Thyroid gland (tissue), 4 donors: ENCODE measurements around the gene PHIP. TPM values are rescaled to one million over a fixed set of nuclear protein-coding genes. Genes with fewer than 3 reads are reported as not detected.

Source experiments
- DNase-seq, 2 donors: peaks; one replicate each; pipeline ENCODE4 v3.0.0-alpha.2; 2019
- H3K27ac ChIP-seq, 3 donors: fragments of 200-600 bp; sonication (generic); 1 replicate in 2 of 3; 2 replicates in 1 of 3; pipeline ENCODE4 v1.5.1; 2016 to 2019; ENCODE audit warnings: mild to moderate bottlenecking in 1 of 3, moderate library complexity in 1 of 3
- H3K27me3 ChIP-seq: fragments of 200-600 bp; sonication (generic); one replicate; pipeline ENCODE4 v1.5.1; 2019
- H3K36me3 ChIP-seq, 2 donors: fragments of 200-600 bp; sonication (generic); one replicate each; pipeline ENCODE4 v1.5.1; 2016 to 2019
- H3K4me1 ChIP-seq, 2 donors: fragments of 200-600 bp; sonication (generic); one replicate each; pipeline ENCODE4 v1.5.1; 2017 to 2019
- H3K4me3 ChIP-seq, 3 donors: fragments of 200-600 bp; sonication (generic); replicated peaks in 1 of 3; 1 replicate in 2 of 3; 2 replicates in 1 of 3; pipeline ENCODE4 v1.5.1; 2016; ENCODE audit warnings: mild to moderate bottlenecking in 1 of 3
- H3K9me3 ChIP-seq: fragments of 200-600 bp; sonication (generic); one replicate; pipeline ENCODE4 v1.5.1; 2017
- CTCF ChIP-seq, 6 experiments: fragments of 200-600 bp in 3 of 6; fragments of 450-650 bp in 3 of 6; sonication (generic) in 3 of 6; IDR thresholded peaks; one replicate each; pipeline ENCODE4 v1.5.1; 2016 to 2019; ENCODE audit warnings: antibody characterized with exemption in 6 of 6, mild to moderate bottlenecking in 2 of 6, inconsistent platforms in 1 of 6, moderate library complexity in 1 of 6
- POLR2A ChIP-seq, 2 donors: fragments of 450-650 bp; IDR thresholded peaks; one replicate each; pipeline ENCODE4 v1.6.1; 2017; ENCODE audit warnings: antibody characterized with exemption in 2 of 2, mild to moderate bottlenecking in 2 of 2, moderate library complexity in 1 of 2
- WGBS, 2 donors: methylation state at CpG; one replicate each; pipeline ENCODE4 v1.1.5; 2017; 5-methylcytosine and 5-hydroxymethylcytosine counted together
- intact Hi-C: fragments of 100-400 bp; cut with DNase I; formaldehyde crosslinking; loops from one replicate; pipeline ENCODE4 v1.15.1; 2023
- total RNA-seq, 4 donors: library from RNA; depleted of rRNA; stranded (reverse); fragments of >200 nt; gene quantifications; one replicate each; pipeline ENCODE4 v1.2.3, GENCODE V29; 2016

PHIP gene
- total RNA-seq, 4 donors from 2014 or later: 28.0 to 45.9 (median 35.4) TPM

DNA sequence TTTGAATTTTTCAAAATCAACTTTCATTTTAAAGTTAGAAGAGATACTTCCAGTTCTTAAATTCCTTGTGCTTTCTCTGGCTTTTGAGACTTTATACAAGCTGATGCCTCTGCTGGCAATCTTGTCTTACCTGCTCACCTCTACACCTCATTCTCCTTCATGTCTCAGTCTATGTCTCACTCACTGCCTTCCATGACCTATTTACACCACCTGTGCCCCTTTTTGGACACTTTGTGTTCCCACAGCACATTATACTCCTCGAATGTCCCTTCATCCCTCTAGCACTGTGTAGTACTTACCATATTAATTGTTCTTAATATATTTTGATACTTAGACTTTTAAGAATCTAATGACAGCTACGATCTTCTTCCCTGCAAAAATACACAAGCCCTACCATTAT, 15.3 kb downstream of the PHIP start:
- Histone ChIP-seq H3K36me3 (peaks cover 12 to 14% of the 10 kb centered on the region in 2 donors), H3K27me3 (no peaks in the 10 kb centered on the region), H3K27ac (no peak overlapping the region), H3K9me3 (no peaks in the 10 kb centered on the region), H3K4me1 (peaks cover 0 to 8% of the 10 kb centered on the region in 2 donors), H3K4me3 (no peak overlapping the region)
- intact Hi-C loops: no loop called here
- whole genome bisulfite sequencing, 2 donors: 95 to 97% methylated on average over 2 of the region's 2 CpGs
- TF ChIP-seq POLR2A (IDR thresholded peaks at IDR 0.05) (no peak), CTCF (IDR thresholded peaks at IDR 0.05) (no peak)
- DNase-seq: no peak

DNA sequence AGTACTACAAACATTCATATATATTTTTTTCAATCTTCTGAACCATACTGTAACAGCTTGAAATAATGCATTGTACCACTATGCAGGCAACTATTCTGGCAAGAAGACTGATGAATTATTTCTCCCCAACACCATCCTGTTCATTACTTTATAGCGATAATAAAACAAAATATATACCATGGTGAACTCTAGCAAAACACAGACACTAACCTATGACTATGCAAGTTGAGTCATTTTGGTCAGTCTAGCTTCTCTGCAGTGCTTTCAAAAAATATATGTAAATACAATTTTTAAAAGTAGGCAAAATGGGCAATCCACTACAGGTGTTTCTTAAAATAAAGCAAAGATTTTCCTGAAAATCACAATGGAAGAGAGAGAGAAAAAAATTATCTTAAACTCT, 20.3 kb downstream of the PHIP start:
- Histone ChIP-seq H3K36me3 (peaks cover 14 to 22% of the 10 kb centered on the region in 2 donors), H3K4me1 (no peaks in the 10 kb centered on the region), H3K9me3 (no peaks in the 10 kb centered on the region), H3K27ac (no peak overlapping the region), H3K4me3 (no peak overlapping the region), H3K27me3 (no peaks in the 10 kb centered on the region)
- intact Hi-C loops: no loop called here
- DNase-seq: no peak
- no peak for TF ChIP-seq POLR2A (IDR thresholded peaks at IDR 0.05)
- no peak for TF ChIP-seq CTCF (IDR thresholded peaks at IDR 0.05)
- 96 to 98% methylated on average over 1 of the region's 1 CpG for WGBS, 2 donors

GRCh38 chr6:79056226-79056625, 21.8 kb downstream of the PHIP start:
- TF ChIP-seq CTCF (IDR thresholded peaks at IDR 0.05) (no peak), POLR2A (IDR thresholded peaks at IDR 0.05) (no peak)
- Histone ChIP-seq H3K4me1 (no peaks in the 10 kb centered on the region), H3K27me3 (no peaks in the 10 kb centered on the region), H3K9me3 (no peaks in the 10 kb centered on the region), H3K4me3 (no peak overlapping the region), H3K27ac (no peak overlapping the region), H3K36me3 (peaks cover 14 to 22% of the 10 kb centered on the region in 2 donors)
- no peak for DNase-seq
- 87 to 98% methylated on average over 1 of the region's 1 CpG for WGBS, 2 donors
- intact Hi-C loops: no loop called here

DNA sequence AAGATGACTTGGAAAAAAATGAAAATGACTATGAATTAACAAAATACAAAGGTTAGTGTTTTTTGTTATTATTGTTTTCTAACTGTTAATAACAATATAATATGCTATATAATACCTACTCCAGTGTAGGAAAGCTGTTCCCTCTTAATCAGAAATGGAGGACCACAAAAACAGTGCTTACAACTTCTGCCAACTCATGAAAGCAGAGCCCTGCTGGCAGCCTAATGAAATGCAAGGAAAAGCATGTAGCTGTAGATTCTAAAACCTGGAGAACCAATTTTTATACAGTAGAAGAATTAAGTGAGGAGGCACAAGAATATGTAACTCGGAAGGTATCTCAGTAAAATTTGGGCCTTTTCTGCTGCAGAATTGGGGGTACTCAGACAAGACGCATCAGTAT, 29.4 kb downstream of the PHIP start:
- H3K4me3 ChIP-seq: no peak overlapping the region
- TF ChIP-seq CTCF (IDR thresholded peaks at IDR 0.05) (peak in 3 of 6 experiments; percentile 27 to 46 (median 27)), POLR2A (IDR thresholded peaks at IDR 0.05) (no peak)
- no peaks in the 10 kb centered on the region for H3K4me1 ChIP-seq
- peak in 1 of 2 donors; percentile 15 for DNase-seq
- H3K36me3 ChIP-seq: no peaks in the 10 kb centered on the region
- H3K27me3 ChIP-seq: no peaks in the 10 kb centered on the region
- no peak overlapping the region for H3K27ac ChIP-seq
- intact Hi-C loops: no loop called here
- H3K9me3 ChIP-seq: no peaks in the 10 kb centered on the region
- WGBS, 2 donors: 92 to 97% methylated on average over 2 of the region's 2 CpGs

DNA sequence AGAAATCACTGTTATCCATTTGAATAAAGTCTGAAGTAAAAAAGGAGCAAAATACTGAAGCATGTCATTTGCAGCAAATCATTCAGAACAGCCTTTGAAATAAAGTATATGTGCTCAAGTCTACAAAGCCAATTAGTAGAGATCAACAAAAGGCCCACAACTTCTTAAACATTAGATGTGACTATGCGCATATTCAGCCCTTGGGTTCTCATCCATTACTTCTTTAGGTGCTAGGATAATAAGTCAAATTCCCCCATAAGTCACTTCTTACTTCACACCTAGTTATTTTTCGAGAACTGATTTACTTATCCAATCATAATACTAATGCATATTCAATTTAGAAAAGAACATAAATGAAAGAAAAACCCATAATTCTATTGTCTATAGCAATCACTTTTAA, 31.0 kb downstream of the PHIP start:
- TF ChIP-seq POLR2A (IDR thresholded peaks at IDR 0.05): no peak
- TF ChIP-seq CTCF (IDR thresholded peaks at IDR 0.05): no peak
- Histone ChIP-seq H3K9me3 (no peaks in the 10 kb centered on the region), H3K4me3 (no peak overlapping the region), H3K4me1 (no peaks in the 10 kb centered on the region), H3K36me3 (no peaks in the 10 kb centered on the region), H3K27me3 (no peaks in the 10 kb centered on the region), H3K27ac (no peak overlapping the region)
- whole genome bisulfite sequencing, 2 donors: 98 to 99% methylated on average over 2 of the region's 2 CpGs
- no peak for DNase-seq
- intact Hi-C loops: no loop called here
